ENCODE results near the gene POLR1E. TPM values are rescaled to one million over a fixed set of nuclear protein-coding genes. Genes with fewer than 3 reads are reported as not detected.

Gene POLR1E
- total and polyA plus RNA-seq, 11 donors = 6.9 to 27.0 (median 12.8) TPM

DNA sequence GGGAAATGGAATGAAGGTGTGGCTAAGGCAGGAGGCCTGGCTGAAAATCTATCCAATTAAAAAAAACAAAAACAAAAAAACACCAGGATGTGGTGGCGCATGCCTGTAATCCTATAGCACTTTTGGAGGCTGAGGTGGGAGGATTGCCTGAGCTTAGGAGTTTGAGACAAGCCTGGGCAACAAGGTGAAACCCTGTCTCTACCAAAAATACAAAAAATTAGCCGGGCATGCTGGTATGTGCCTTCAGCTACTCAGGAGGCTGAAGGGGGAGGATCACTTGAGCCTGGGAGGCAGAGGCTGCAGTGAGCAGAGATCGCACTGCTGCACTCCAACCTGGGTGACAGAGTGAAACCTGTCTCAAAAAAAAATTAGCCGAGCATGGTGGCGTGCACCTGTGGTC, 42.2 kb upstream of the POLR1E start:
- peaks cover 0 to 17% (median 1%) of the 10 kb centered on the region in 12 donors for H3K4me1 ChIP-seq
- no peaks in the 10 kb centered on the region for H3K27me3 ChIP-seq
- ATAC-seq (no peak), DNase-seq (no peak)
- 90 to 99% (median 98%) methylated on average over 5 of the region's 5 CpGs for WGBS, 4 donors
- TF ChIP-seq POLR2A (IDR thresholded peaks at IDR 0.05) = no peak
- TF ChIP-seq, protein P1, sequence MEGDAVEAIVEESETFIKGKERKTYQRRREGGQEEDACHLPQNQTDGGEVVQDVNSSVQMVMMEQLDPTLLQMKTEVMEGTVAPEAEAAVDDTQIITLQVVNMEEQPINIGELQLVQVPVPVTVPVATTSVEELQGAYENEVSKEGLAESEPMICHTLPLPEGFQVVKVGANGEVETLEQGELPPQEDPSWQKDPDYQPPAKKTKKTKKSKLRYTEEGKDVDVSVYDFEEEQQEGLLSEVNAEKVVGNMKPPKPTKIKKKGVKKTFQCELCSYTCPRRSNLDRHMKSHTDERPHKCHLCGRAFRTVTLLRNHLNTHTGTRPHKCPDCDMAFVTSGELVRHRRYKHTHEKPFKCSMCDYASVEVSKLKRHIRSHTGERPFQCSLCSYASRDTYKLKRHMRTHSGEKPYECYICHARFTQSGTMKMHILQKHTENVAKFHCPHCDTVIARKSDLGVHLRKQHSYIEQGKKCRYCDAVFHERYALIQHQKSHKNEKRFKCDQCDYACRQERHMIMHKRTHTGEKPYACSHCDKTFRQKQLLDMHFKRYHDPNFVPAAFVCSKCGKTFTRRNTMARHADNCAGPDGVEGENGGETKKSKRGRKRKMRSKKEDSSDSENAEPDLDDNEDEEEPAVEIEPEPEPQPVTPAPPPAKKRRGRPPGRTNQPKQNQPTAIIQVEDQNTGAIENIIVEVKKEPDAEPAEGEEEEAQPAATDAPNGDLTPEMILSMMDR (IDR thresholded peaks at IDR 0.05) = no peak
- no peak overlapping the region for H3K4me3 ChIP-seq
- H3K27ac ChIP-seq = no peak overlapping the region
- intact Hi-C loops (cut with DNase I) = no loop called here
- H3K36me3 ChIP-seq = peaks cover 0 to 57% (median 41%) of the 10 kb centered on the region in 9 donors
- H3K9me3 ChIP-seq = no peaks in the 10 kb centered on the region

DNA sequence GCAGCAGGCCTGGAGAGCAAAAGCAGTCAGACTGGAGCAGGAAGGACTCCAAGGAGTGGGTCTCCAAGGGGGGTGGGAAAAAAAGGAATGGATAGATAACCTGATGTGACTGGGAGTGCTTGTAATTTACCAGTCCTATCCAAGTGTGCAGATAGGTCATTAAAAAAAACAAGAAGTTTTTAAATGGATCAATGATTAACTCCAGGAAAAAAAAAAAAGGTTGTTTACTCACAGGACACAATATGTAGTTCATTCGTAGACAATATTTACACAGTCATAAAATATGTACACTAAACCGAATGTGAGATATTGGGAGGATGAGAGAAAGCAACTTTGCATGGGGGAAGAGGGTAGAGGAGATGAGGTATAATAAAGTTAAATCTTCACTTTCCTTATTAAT, 40.9 kb upstream of the POLR1E start:
- DNase-seq = no peak
- H3K36me3 ChIP-seq = peaks cover 0 to 57% (median 30%) of the 10 kb centered on the region in 9 donors
- TF ChIP-seq, protein P1 (IDR thresholded peaks at IDR 0.05) = no peak
- no peak for TF ChIP-seq POLR2A (IDR thresholded peaks at IDR 0.05)

DNA sequence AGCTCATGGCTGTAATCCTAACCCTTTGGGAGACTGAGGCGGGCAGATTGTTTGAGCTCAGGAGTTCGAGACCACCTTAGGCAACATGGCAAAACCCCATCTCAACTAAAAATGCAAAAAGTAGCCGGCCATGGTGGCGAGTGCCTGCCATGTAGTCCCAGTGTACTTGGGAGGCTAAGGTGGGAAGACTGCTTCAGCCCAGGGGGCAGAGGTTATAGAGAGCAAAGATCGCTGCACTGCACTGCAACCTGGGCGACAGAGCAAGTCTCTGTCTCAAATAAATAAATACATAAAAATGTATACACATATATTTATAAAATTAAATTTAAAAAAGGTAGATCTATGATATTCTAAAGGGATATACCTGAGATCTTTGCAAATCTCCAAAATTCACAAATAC, 39.9 kb upstream of the POLR1E start:
- Histone ChIP-seq H3K4me3 (no peak overlapping the region), H3K9me3 (no peaks in the 10 kb centered on the region), H3K4me1 (peaks cover 0 to 9% (median 0%) of the 10 kb centered on the region in 12 donors), H3K27ac (no peak overlapping the region), H3K27me3 (no peaks in the 10 kb centered on the region), H3K36me3 (peaks cover 0 to 53% (median 20%) of the 10 kb centered on the region in 9 donors)
- intact Hi-C loops (cut with DNase I) = no loop called here
- no peak for DNase-seq
- 94 to 98% (median 95%) methylated on average over 6 of the region's 6 CpGs for WGBS, 4 donors
- ATAC-seq = no peak
- TF ChIP-seq POLR2A (IDR thresholded peaks at IDR 0.05) = no peak
- TF ChIP-seq, protein P1 (IDR thresholded peaks at IDR 0.05) = no peak

More for the DNA sequence above, 40.9 kb upstream of the POLR1E start:
- H3K4me3 ChIP-seq = no peak overlapping the region
- H3K4me1 ChIP-seq = peaks cover 0 to 9% (median 0%) of the 10 kb centered on the region in 12 donors
- ATAC-seq = no peak
- H3K27me3 ChIP-seq = no peaks in the 10 kb centered on the region
- no peak overlapping the region for H3K27ac ChIP-seq
- 90 to 98% (median 91%) methylated on average over 2 of the region's 2 CpGs for WGBS, 4 donors
- intact Hi-C loops (cut with DNase I) = no loop called here
- H3K9me3 ChIP-seq = no peaks in the 10 kb centered on the region

DNA sequence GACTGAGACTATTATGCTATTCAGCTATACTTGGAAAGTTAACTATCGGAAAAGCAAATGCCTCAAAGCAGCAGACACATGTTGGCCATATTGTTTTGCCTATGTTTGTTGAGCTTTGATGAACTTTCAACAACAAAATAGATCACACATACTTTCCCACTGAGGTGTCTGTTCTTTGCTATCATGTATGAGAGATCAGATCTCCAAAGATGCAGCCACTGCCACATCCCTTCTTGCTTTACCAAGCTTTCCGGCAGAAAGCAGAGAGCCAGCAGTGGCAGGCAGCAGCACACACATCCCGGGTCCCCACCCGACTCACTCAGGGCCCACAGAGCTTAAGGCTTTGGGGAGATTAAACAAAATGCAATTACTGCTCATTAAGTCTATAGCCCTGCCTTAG, 39.3 kb upstream of the POLR1E start:
- 90 to 92% (median 92%) methylated on average over 4 of the region's 4 CpGs for WGBS, 4 donors
- intact Hi-C loops (cut with DNase I) = no loop called here

More for the DNA sequence above, 39.3 kb upstream of the POLR1E start:
- no peak for TF ChIP-seq POLR2A (IDR thresholded peaks at IDR 0.05)
- TF ChIP-seq, protein P1 (IDR thresholded peaks at IDR 0.05) = no peak
- DNase-seq = no peak
- Histone ChIP-seq H3K27me3 (no peaks in the 10 kb centered on the region), H3K4me3 (no peak overlapping the region), H3K4me1 (peaks cover 0 to 9% (median 0%) of the 10 kb centered on the region in 12 donors), H3K27ac (no peak overlapping the region), H3K36me3 (peaks cover 0 to 48% (median 15%) of the 10 kb centered on the region in 9 donors), H3K9me3 (no peaks in the 10 kb centered on the region)
- ATAC-seq = no peak
